KOPT-K1 (cell line): ENCODE data around the gene CAPZA3.
"Not testable (repeated sequence)": the region's sequence is repeated elsewhere in the genome, so short reads cannot be mapped to it uniquely, and the experiment has no call there.

Experiments
- H3K27ac ChIP-seq: fragments of 200-600 bp; sonication (generic); 2 replicates; pipeline ENCODE4 v1.5.1; 2016; ENCODE audit warnings: antibody characterized with exemption, mild to moderate bottlenecking, low read depth, low read length; ENCODE audit not compliant: poor library complexity, severe bottlenecking
- H3K36me3 ChIP-seq: fragments of 200-600 bp; sonication (generic); 2 replicates; pipeline ENCODE4 v1.5.1; 2017; ENCODE audit warnings: antibody characterized with exemption, mild to moderate bottlenecking, low read length, moderate library complexity; ENCODE audit not compliant: insufficient read depth
- H3K9me3 ChIP-seq: fragments of 200-600 bp; sonication (generic); 2 replicates; pipeline ENCODE4 v1.5.1; 2017; ENCODE audit warnings: antibody characterized with exemption, low read length, mild to moderate bottlenecking; ENCODE audit not compliant: insufficient read depth, poor library complexity, severe bottlenecking

Gene CAPZA3

GRCh38 chr12:18747895-18748294 lies 10.0 kb downstream of the CAPZA3 start:
- H3K36me3 ChIP-seq = no peaks in the 10 kb centered on the region
- no peak overlapping the region for H3K27ac ChIP-seq
- H3K9me3 ChIP-seq = no peaks in the 10 kb centered on the region

- Histone ChIP-seq H3K36me3 (no peaks in the 10 kb centered on the region), H3K9me3 (no peaks in the 10 kb centered on the region), H3K27ac (no peak overlapping the region)
Observed at GRCh38 chr12:18749386-18749957, 11.6 kb downstream of the CAPZA3 start.

GRCh38 chr12:18750085-18750484 lies 12.2 kb downstream of the CAPZA3 start:
- Histone ChIP-seq H3K36me3 (no peaks in the 10 kb centered on the region), H3K9me3 (no peaks in the 10 kb centered on the region), H3K27ac (no peak overlapping the region)

GRCh38 chr12:18751866-18752265 lies 13.9 kb downstream of the CAPZA3 start:
- Histone ChIP-seq H3K36me3 (no peaks in the 10 kb centered on the region), H3K27ac (no peak overlapping the region), H3K9me3 (no peaks in the 10 kb centered on the region)

- Histone ChIP-seq H3K36me3 (no peaks in the 10 kb centered on the region), H3K9me3 (no peaks in the 10 kb centered on the region), H3K27ac (no peak overlapping the region)
Observed at GRCh38 chr12:18752280-18752920, 14.5 kb downstream of the CAPZA3 start.

GRCh38 chr12:18752947-18753346 lies 15.0 kb downstream of the CAPZA3 start:
- Histone ChIP-seq H3K36me3 (no peaks in the 10 kb centered on the region), H3K9me3 (no peaks in the 10 kb centered on the region), H3K27ac (no peak overlapping the region)

GRCh38 chr12:18753481-18754123 lies 15.7 kb downstream of the CAPZA3 start:
- H3K9me3 ChIP-seq = no peaks in the 10 kb centered on the region
- no peak overlapping the region for H3K27ac ChIP-seq
- H3K36me3 ChIP-seq = no peaks in the 10 kb centered on the region

GRCh38 chr12:18754124-18754707 lies 16.3 kb downstream of the CAPZA3 start:
- H3K36me3 ChIP-seq = no peaks in the 10 kb centered on the region

GRCh38 chr12:18755341-18755740 lies 17.4 kb downstream of the CAPZA3 start:
- Histone ChIP-seq H3K27ac (no peak overlapping the region), H3K9me3 (no peaks in the 10 kb centered on the region), H3K36me3 (no peaks in the 10 kb centered on the region)

More at GRCh38 chr12:18754124-18754707, 16.3 kb downstream of the CAPZA3 start:
- Histone ChIP-seq H3K27ac (no peak overlapping the region), H3K9me3 (no peaks in the 10 kb centered on the region)

GRCh38 chr12:18766479-18766878 lies 28.6 kb downstream of the CAPZA3 start:
- not testable (repeated sequence) for H3K9me3 ChIP-seq, H3K27ac ChIP-seq, H3K36me3 ChIP-seq

- Histone ChIP-seq H3K9me3 (no peaks in the 10 kb centered on the region), H3K27ac (no peak overlapping the region), H3K36me3 (no peaks in the 10 kb centered on the region)
Observed at GRCh38 chr12:18782827-18783226, 44.9 kb downstream of the CAPZA3 start.

- not testable (repeated sequence) for H3K36me3 ChIP-seq, H3K27ac ChIP-seq, H3K9me3 ChIP-seq
Observed at GRCh38 chr12:18785465-18785864, 47.5 kb downstream of the CAPZA3 start.
